HG02884 (cell line): ENCODE results near the gene MSANTD1.

Experiments used
- ATAC-seq: cut with Tn5 transposase; IDR thresholded peaks from one replicate; pipeline ENCODE4 v1.9.1; 2021; ENCODE audit warnings: mild to moderate bottlenecking, moderate library complexity; ENCODE audit not compliant: unreplicated experiment

MSANTD1 gene

DNA sequence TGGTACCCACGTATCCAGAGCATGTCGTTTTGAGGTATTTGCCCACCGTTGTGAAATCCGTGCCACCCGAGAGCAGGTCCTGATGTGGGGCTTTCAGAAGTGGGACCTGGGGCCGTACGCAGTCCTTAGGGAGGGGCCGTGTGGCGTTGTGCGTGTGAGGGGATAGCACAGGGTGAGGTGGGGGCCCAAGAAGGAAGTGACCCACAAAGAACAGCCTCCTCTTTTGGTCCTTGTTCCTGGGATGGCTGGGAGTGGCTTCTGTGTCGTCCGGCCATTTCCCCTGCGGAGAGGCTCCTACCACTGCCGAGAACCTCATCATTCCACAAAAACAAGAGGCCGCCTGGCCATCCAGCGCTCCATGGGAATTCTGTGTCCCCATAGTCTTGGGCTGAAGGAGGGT, 17.0 kb upstream of the MSANTD1 start:
- no peak for ATAC-seq

DNA sequence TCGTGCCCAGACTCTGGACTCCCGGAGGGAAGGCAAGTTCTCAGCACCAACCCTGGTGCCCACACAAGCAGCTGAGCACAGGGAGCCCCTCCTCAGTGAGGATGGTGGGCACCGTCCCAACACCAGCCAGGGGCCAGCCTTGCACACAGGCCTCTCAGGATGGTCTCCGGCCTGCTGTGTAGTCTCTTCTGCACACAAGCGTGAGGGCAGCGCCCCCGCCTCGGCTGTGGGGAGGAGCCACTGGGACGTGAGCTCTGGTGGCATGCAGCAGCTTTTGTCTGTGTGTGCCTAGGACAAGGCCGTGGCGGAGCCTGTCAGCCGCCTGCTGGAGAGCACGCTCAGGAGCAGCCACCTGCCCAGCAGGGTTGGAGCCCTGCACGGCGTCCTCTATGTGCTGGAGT, 16.1 kb upstream of the MSANTD1 start:
- no peak for ATAC-seq

GRCh38 chr4:3233391-3234071, 15.4 kb upstream of the MSANTD1 start:
- ATAC-seq = no peak

DNA sequence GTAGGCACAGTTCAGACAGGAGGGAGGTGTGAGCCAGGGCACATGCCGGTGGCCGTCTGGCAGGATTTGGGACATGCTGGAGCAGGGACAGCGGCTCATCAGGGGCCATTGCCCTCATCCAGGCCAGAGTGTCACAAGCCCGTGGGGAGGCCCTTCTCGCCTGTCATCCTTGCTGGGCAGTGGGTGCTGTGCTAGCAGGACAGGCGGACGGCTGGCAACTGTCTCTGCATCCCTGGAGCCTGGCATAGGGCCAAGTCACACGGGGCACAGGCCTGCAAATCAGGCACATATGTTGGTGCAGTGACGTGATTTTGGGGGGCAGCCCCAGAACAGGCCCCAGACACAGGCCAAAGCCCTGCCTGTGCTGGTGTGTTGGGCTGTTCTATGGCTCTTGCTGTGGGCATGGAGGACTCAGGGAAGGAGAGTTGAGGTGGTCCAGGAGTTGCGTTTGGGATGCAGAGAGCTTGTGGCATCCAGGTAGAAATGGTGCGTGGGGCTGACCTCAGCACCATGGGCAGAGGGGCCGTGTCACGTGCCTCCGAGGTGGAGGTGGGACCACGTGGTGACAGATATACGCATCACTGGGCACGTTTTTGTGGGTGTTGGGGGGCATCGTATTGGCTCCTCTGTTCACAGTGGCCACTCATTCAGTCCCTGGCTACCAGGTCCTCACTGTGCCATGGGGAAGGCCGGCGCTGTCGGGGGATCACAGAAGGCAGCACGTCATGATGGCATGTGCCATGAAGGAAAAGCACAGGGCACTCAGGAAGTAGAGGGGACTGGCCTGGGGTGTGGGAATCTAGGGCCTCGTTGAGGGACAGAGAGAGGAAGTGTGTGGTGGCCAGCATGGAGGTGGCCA, 14.6 kb upstream of the MSANTD1 start:
- ATAC-seq = no peak

DNA sequence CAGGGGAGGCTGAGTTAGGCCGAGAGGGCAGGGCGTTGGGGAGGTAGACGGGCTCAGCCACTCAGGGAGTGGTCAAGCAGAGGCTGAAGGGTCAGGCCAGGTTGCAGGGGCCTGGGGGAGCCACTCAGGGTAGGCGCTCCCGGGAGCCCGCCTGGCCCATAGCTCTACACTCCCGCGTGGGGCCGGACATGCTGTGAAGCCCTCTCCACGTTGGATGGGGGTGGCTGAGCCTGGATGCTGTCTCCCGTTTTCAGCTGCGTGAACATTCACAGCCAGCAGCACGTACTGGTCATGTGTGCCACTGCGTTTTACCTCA, 14.0 kb upstream of the MSANTD1 start:
- no peak for ATAC-seq

GRCh38 chr4:3235581-3235980, 13.4 kb upstream of the MSANTD1 start:
- ATAC-seq = no peak

DNA sequence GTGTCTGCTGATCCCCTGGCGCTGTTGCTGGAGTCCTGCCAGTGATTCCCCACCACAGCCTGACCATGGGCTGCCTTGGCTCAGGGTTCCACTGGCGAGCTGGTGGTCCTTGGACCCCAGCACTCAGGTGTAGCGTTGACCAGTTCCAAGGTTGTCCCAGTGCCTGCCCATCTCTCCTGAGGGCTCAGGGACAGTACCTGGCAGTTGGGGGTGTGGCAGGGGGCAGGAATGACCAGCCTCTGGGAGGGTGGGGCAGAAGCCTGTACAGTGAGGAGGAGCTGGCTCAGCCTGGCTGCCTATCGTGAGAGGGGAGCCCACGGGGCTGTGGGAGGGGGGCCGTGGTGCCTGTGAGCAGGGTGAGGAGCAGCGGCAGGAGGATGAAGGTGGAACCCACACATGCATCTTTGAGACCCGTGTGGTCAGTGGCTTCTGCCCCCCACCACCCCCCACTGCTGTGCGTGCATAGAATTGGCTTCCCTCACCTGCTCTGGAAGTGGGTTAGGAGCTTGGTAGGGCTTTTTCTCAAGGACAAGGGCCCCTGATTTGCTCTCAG, 12.6 kb upstream of the MSANTD1 start:
- ATAC-seq = no peak

DNA sequence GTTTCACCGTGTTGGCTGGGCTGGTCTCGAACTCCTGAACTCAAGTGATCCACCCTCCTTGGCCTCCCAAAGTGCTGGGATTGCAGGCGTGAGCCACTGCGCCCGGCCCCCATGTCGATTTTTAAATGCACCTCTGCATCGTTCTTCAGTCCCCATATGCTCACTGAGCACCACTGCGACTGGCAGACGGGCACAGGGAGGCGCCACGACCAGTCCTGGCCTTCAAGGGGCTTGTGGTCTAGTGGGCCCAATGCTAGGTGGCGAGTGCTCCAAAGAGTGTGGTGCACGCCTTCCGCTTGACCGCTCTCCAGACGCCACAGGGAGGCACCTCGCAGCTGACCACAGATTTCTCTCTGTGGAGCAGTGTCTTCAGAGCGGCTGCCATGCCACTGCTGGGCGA, 11.7 kb upstream of the MSANTD1 start:
- no peak for ATAC-seq

DNA sequence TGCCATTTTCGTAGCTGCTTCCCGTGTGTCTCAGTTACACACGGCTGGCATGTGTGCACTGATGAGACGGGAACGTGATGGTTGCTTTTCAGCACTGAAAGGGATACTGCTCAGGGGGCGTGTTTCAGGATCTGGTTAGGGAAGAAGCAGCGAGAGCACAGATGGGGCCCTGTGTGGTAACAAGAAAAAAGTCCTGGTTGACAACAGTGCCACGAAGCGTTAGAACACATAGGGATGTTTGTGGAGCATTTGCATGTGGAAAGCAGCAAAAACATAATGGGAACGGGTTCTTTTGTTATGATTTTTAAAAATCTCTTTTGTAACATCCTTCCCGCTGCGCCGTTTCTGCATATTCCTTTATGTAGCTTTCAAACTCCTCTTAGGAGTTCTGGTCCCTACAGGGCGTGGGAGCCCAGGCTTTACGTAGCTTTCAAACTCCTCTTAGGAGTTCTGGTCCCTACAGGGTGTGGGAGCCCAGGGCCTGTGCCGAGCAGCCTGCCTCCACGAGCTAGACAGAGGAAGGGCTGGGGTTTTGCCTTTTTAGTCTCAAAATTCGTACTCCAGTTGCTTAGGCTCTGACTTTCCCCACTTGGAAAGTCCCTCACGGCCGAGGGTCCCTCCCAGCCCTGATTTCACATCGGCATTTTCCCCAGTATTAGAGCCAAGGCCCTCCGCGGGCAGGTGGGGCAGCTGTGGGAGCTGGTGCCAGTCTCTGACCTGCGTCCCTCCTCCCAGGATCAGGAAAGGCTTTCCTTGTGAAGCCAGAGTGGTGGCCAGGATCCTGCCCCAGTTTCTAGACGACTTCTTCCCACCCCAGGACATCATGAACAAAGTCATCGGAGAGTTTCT, 11.0 kb upstream of the MSANTD1 start:
- ATAC-seq = no peak

DNA sequence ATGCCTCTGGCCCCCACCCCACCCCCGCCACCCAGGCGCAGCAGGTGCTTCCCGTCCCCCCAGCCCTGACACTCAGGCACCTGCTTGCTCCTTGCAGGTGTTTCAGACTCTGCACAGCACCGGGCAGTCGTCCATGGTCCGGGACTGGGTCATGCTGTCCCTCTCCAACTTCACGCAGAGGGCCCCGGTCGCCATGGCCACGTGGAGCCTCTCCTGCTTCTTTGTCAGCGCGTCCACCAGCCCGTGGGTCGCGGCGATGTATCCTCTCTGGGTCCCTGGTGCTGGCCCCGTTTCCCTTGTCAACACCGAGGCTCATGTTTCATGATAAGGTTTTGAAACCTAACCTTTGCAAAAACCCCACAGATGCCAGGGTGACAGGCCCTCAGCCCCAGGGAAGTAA, 10.2 kb upstream of the MSANTD1 start:
- no peak for ATAC-seq

DNA sequence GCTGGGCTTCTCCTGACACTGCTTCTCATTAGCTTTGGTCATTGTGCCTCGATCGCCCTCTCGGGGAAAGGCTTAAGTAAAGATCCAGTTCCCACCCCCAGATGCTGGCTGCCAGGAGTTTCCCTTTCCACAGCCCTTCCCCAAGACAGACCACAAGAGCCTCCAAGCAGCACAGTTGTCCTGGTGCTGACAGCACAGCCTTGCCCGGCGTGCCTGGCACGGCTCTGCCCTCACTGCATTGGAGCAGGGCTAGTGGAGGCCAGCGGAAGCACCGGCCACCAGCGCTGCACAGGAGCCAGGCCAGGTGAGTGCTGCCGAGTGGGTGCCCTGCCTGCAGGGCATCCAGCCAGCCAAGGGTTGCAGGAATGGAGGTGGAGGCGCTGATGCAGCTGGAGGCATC, 9.7 kb upstream of the MSANTD1 start:
- ATAC-seq = no peak

DNA sequence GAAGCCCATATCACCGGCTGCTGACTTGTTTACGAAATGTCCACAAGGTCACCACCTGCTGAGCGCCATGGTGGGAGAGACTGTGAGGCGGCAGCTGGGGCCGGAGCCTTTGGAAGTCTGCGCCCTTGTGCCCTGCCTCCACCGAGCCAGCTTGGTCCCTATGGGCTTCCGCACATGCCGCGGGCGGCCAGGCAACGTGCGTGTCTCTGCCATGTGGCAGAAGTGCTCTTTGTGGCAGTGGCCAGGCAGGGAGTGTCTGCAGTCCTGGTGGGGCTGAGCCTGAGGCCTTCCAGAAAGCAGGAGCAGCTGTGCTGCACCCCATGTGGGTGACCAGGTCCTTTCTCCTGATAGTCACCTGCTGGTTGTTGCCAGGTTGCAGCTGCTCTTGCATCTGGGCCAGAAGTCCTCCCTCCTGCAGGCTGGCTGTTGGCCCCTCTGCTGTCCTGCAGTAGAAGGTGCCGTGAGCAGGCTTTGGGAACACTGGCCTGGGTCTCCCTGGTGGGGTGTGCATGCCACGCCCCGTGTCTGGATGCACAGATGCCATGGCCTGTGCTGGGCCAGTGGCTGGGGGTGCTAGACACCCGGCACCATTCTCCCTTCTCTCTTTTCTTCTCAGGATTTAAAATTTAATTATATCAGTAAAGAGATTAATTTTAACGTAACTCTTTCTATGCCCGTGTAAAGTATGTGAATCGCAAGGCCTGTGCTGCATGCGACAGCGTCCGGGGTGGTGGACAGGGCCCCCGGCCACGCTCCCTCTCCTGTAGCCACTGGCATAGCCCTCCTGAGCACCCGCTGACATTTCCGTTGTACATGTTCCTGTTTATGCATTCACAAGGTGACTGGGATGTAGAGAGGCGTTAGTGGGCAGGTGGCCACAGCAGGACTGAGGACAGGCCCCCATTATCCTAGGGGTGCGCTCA, 8.7 kb upstream of the MSANTD1 start:
- ATAC-seq = no peak

DNA sequence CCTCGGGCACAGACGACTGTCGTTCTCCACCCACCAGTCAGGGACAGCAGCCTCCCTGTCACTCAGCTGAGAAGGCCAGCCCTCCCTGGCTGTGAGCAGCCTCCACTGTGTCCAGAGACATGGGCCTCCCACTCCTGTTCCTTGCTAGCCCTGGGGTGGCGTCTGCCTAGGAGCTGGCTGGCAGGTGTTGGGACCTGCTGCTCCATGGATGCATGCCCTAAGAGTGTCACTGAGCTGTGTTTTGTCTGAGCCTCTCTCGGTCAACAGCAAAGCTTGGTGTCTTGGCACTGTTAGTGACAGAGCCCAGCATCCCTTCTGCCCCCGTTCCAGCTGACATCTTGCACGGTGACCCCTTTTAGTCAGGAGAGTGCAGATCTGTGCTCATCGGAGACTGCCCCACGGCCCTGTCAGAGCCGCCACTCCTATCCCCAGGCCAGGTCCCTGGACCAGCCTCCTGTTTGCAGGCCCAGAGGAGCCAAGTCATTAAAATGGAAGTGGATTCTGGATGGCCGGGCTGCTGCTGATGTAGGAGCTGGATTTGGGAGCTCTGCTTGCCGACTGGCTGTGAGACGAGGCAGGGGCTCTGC, 7.9 kb upstream of the MSANTD1 start:
- ATAC-seq = no peak

- ATAC-seq = no peak
Measured at GRCh38 chr4:3241898-3242524, 6.9 kb upstream of the MSANTD1 start.

- no peak for ATAC-seq
Measured at GRCh38 chr4:3243136-3243780, 5.7 kb upstream of the MSANTD1 start.

DNA sequence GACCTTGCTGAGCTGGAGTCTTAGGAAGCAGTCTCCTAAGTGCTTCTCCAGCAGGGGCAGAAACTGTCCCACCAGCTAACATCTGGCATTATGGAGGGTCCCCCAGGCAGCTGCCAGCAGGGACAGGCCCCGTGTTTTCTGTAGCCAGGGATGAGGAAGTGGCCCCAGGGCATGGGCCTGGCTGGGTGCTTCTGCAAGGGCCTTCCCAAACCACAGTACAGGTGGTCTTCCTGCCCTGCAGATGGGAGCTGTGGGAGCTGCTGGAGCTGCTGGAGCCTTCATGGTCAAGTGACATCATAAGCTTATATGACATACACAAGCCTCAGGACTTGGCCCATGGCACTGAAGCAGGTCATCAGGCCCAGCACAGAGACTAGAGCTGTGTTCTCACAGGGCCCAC, 5.0 kb upstream of the MSANTD1 start:
- no peak for ATAC-seq

DNA sequence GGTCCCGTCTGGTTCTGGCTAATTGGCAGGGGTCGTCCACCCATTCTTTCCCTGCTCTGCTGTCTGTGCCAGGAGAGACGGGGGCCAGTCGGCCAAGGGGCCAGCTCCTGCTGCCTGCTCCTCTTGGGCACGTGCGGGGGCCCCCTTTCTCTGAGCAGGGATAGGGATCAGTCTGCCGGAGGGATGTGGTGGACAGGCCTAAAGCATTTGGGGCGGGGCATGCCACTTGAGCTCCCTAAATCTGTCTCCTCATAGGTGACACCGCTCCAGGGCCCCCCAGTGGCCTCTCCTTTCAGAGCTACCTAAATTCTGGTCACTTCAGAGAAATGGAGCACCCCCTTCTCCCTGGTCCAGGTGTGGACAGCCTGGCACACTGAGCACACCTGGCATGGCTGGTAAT, 4.2 kb upstream of the MSANTD1 start:
- ATAC-seq = no peak

GRCh38 chr4:3245676-3246075, 3.3 kb upstream of the MSANTD1 start:
- no peak for ATAC-seq
